ENCODE data around the gene PRRX2.

Gene PRRX2

DNA sequence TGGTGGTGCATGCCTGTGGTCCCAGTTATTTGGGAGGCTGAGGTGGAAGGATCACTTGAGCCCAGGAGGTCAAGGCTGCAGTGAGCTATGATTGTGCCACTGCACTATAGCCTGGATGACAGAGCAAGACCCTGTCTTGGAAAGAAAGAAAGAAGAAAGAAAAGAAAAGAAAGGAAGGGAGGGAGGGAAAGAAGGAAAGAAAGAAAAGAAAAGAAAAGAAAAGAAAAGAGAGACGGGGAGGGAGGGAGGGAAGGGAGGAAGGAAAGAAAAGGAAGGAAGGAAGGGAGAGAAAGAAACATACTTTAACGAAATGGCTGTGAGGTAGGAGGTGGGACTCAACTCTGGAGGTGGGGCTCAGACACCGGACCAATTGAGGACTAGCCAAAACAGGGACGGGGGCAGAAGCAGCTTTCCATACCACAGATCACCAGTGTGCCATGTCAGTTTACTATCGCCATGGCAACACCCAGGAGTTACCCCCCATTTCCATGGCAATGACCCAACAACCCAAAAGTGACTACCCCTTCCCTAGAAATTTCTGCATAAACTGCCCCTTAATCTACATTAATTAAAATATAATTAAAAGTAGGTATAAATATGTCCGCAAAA lies 66.1 kb downstream of the PRRX2 start:
- DNase-seq (ENCODE audit: extremely low spot score), result no peak
- no peak for TF ChIP-seq FOXA1 (IDR thresholded peaks at IDR 0.05)
- ChIA-PET CTCF (no interaction called here), POLR2A (no interaction called here)

DNA sequence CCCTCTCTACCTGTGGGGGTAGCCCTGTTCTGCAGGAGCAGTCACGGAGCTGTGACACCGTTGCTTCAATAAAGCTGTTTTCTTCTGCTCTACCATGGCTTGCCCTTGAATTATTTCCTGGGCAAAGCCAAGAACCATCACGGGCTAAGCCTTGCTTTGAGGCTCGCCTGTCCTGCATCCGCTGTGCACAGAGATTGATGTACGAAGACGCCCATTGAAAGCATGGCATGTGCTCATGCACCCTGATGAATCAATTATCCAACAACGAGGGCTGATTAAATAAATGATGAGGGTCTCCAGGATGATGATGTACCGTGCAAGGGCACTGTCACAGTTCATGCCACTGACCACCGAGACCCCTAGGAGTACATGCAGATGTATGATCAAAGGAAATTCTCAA lies 66.7 kb downstream of the PRRX2 start:
- ChIA-PET POLR2A (no interaction called here), CTCF (no interaction called here)
- TF ChIP-seq ARNT (IDR thresholded peaks at IDR 0.05), result no peak
- no peak for TF ChIP-seq FOXM1 (IDR thresholded peaks at IDR 0.05; ENCODE audit: borderline replicate concordance)
- no peak for TF ChIP-seq PKNOX1 (IDR thresholded peaks at IDR 0.05)
- TF ChIP-seq L3MBTL2 (conservative IDR thresholded peaks at IDR 0.05), result no peak

GRCh38 chr9:129732946-129733631 lies 67.6 kb downstream of the PRRX2 start:
- CTCF ChIA-PET, result no interaction called here
- TF ChIP-seq LEF1 (IDR thresholded peaks at IDR 0.05; ENCODE audit: borderline replicate concordance) (no peak), FOXK2 (IDR thresholded peaks at IDR 0.05) (no peak), HDGF (IDR thresholded peaks at IDR 0.05; ENCODE audit: borderline replicate concordance) (no peak), ELF4 (IDR thresholded peaks at IDR 0.05) (no peak), PKNOX1 (IDR thresholded peaks at IDR 0.05) (no peak), SUZ12 (IDR thresholded peaks at IDR 0.05) (no peak), FOXA1 (IDR thresholded peaks at IDR 0.05) (no peak), CTBP1 (IDR thresholded peaks at IDR 0.05; ENCODE audit: borderline replicate concordance) (no peak), TARDBP (IDR thresholded peaks at IDR 0.05) (no peak), SP1 (IDR thresholded peaks at IDR 0.05) (no peak), L3MBTL2 (conservative IDR thresholded peaks at IDR 0.05) (no peak), FOXM1 (IDR thresholded peaks at IDR 0.05; ENCODE audit: borderline replicate concordance) (no peak), NFRKB (IDR thresholded peaks at IDR 0.05) (no peak), ARNT (IDR thresholded peaks at IDR 0.05) (no peak), BHLHE40 (IDR thresholded peaks at IDR 0.05; ENCODE audit: borderline replicate concordance) (no peak), ZNF384 (IDR thresholded peaks at IDR 0.05) (no peak)
- DNase-seq (ENCODE audit: extremely low spot score), result no peak
- POLR2A ChIA-PET, result no interaction called here

More for the DNA sequence above, 66.7 kb downstream of the PRRX2 start:
- no peak for DNase-seq (ENCODE audit: extremely low spot score)

DNA sequence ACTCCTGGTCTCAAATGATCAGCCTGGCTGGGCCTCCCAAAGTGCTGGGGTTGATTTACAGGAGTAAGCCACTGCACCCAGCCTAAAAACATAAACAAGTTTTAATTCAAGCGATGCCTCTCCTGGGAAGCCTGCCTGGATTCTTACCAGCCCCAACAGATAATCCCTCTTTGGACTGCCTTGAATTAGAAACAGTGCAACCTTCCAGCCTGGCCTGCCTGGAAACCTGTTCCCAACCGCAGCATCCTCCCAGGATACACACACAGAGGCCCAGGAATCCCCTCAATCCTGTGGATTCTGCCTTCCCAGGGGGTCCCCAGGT lies 68.1 kb downstream of the PRRX2 start:
- ChIA-PET CTCF (no interaction called here), POLR2A (interaction anchor here (0.6 kb wide), 1 partner anchor 47 kb away, joined by 3 read pairs; no protein-coding TSS in a partner anchor)
- DNase-seq (ENCODE audit: extremely low spot score), result no peak
- TF ChIP-seq ARNT (IDR thresholded peaks at IDR 0.05), result no peak
- no peak for TF ChIP-seq FOXK2 (IDR thresholded peaks at IDR 0.05)
- TF ChIP-seq PKNOX1 (IDR thresholded peaks at IDR 0.05), result no peak
- TF ChIP-seq FOXA1 (IDR thresholded peaks at IDR 0.05), result no peak
- no peak for TF ChIP-seq ELF4 (IDR thresholded peaks at IDR 0.05)
- TF ChIP-seq L3MBTL2 (conservative IDR thresholded peaks at IDR 0.05), result no peak
- TF ChIP-seq SUZ12 (IDR thresholded peaks at IDR 0.05), result no peak
- TF ChIP-seq TARDBP (IDR thresholded peaks at IDR 0.05), result no peak
- no peak for TF ChIP-seq ZNF384 (IDR thresholded peaks at IDR 0.05)
- no peak for TF ChIP-seq LEF1 (IDR thresholded peaks at IDR 0.05; ENCODE audit: borderline replicate concordance)
- TF ChIP-seq HDGF (IDR thresholded peaks at IDR 0.05; ENCODE audit: borderline replicate concordance), result no peak

DNA sequence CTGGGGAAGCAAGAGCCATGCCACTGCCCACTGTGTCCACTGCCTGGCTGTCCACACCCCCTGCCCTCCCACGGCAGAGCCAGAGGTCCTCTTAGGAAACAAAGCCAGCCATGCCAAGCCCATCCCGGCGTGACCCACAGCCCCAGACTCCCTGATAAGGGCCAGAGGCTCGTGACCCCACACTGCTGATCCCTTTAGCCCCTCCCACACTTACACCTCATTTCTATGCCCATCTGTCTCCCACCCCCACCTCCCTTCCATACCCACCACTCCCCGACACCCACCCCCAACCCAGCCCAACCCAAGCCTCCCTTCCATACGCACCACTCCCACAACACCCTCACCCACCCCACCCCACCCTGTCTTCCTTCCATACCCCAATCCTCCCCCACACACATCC lies 70.1 kb downstream of the PRRX2 start:
- DNase-seq (ENCODE audit: extremely low spot score), result no peak
- POLR2A ChIA-PET, result no interaction called here
- TF ChIP-seq SUZ12 (IDR thresholded peaks at IDR 0.05), result no peak
- CTCF ChIA-PET, result interaction anchor here (1.3 kb wide), 1 partner anchor 46 kb away, joined by 3 read pairs; no protein-coding TSS in a partner anchor

GRCh38 chr9:129736334-129736733 lies 70.9 kb downstream of the PRRX2 start:
- TF ChIP-seq ARNT (IDR thresholded peaks at IDR 0.05) (no peak), L3MBTL2 (conservative IDR thresholded peaks at IDR 0.05) (no peak), NFRKB (IDR thresholded peaks at IDR 0.05) (no peak), FOXM1 (IDR thresholded peaks at IDR 0.05; ENCODE audit: borderline replicate concordance) (no peak), SUZ12 (IDR thresholded peaks at IDR 0.05) (no peak), ELF4 (IDR thresholded peaks at IDR 0.05) (no peak)
- ChIA-PET CTCF (interaction anchor here (2.2 kb wide), 1 partner anchor 9 kb away, joined by 25 read pairs; no protein-coding TSS in a partner anchor), POLR2A (interaction anchor here (1.4 kb wide), 1 partner anchor 41 kb away, joined by 4 read pairs; no protein-coding TSS in a partner anchor)
- DNase-seq (ENCODE audit: extremely low spot score), result no peak
